GM12865 (cell line): Measurements from ENCODE around the gene RNU4-1.

ENCODE experiments used
- DNase-seq: peaks from one replicate; pipeline ENCODE4 v3.0.0; 2010; ENCODE audit warnings: low read depth
- H3K4me3 ChIP-seq: 2 replicates; pipeline ENCODE4 v1.5.1; 2011; ENCODE audit warnings: mild to moderate bottlenecking, low read depth, low read length, control low read depth
- CTCF ChIP-seq: IDR thresholded peaks from 2 replicates; pipeline ENCODE4 v1.5.1; 2011; ENCODE audit warnings: low read length, control low read depth, low read depth, inconsistent platforms; ENCODE audit not compliant: insufficient read depth; ENCODE audit errors: missing control alignments

The RNU4-1 gene

GRCh38 chr12:120290609-120291305, 2.3 kb downstream of the RNU4-1 start:
- H3K4me3 ChIP-seq: peak overlapping the region; percentile 1; the same call in 1 of the 2 replicates
- no peak for DNase-seq

GRCh38 chr12:120287491-120287890, 5.5 kb downstream of the RNU4-1 start:
- TF ChIP-seq CTCF: no peak
- no peak for DNase-seq

More at GRCh38 chr12:120290609-120291305, 2.3 kb downstream of the RNU4-1 start:
- no peak for TF ChIP-seq CTCF

GRCh38 chr12:120286768-120287490, 6.1 kb downstream of the RNU4-1 start:
- DNase-seq: no peak
- no peak overlapping the region for H3K4me3 ChIP-seq
- TF ChIP-seq CTCF: no peak

More at GRCh38 chr12:120287491-120287890, 5.5 kb downstream of the RNU4-1 start:
- no peak overlapping the region for H3K4me3 ChIP-seq

- TF ChIP-seq CTCF: no peak
- no peak overlapping the region for H3K4me3 ChIP-seq
- no peak for DNase-seq
Observed at GRCh38 chr12:120284381-120284780, 8.7 kb downstream of the RNU4-1 start.

DNA sequence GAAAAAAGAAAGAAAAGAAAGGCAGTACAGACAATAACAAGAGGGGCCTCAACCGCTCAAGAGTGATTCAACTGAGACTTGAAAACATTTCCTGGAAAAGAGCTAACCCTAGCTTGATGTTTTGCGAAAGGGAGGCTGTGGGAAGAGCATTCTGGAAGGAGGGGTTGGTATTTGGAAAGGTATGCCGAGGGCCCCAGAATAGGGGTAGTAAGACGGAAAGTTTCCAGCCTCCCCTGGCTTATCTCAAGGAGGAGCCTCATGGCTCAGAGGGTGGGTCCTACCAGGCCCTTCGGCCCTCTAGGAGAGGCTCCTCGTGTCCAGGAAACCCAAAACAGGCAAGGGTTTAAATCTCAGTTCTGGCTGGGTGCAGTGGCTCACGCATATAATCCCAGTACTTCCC, 9.7 kb downstream of the RNU4-1 start:
- H3K4me3 ChIP-seq: no peak overlapping the region
- no peak for TF ChIP-seq CTCF
- no peak for DNase-seq

- no peak overlapping the region for H3K4me3 ChIP-seq
Observed at GRCh38 chr12:120278137-120279069, 14.6 kb downstream of the RNU4-1 start.

More at GRCh38 chr12:120278137-120279069, 14.6 kb downstream of the RNU4-1 start:
- TF ChIP-seq CTCF: no peak
- no peak for DNase-seq
